Measurements from ENCODE around the gene PLXNC1.

PLXNC1 gene

GRCh38 chr12:94222351-94223084 lies 74.1 kb downstream of the PLXNC1 start:
- no peak for TF ChIP-seq CTCF (IDR thresholded peaks at IDR 0.05; ENCODE audit: low read depth, low read length)
- Histone ChIP-seq H3K9me3 (ENCODE audit: severe bottlenecking) (no peaks in the 10 kb centered on the region), H3K36me3 (no peaks in the 10 kb centered on the region), H3K4me3 (ENCODE audit: low read depth, low read length) (no peak overlapping the region), H3K27ac (no peak overlapping the region), H3K27me3 (ENCODE audit: insufficient read depth, low read depth, severe bottlenecking) (no peaks in the 10 kb centered on the region)
- no peak for DNase-seq

GRCh38 chr12:94223842-94224241 lies 75.5 kb downstream of the PLXNC1 start:
- Histone ChIP-seq H3K9me3 (ENCODE audit: severe bottlenecking) (no peaks in the 10 kb centered on the region), H3K27ac (no peak overlapping the region), H3K4me3 (ENCODE audit: low read depth, low read length) (no peak overlapping the region), H3K27me3 (ENCODE audit: insufficient read depth, low read depth, severe bottlenecking) (no peaks in the 10 kb centered on the region), H3K36me3 (no peaks in the 10 kb centered on the region)
- TF ChIP-seq CTCF (IDR thresholded peaks at IDR 0.05; ENCODE audit: low read depth, low read length), result no peak
- no peak for DNase-seq

GRCh38 chr12:94225506-94225905 lies 77.1 kb downstream of the PLXNC1 start:
- no peak for TF ChIP-seq CTCF (IDR thresholded peaks at IDR 0.05; ENCODE audit: low read depth, low read length)
- H3K4me3 ChIP-seq (ENCODE audit: low read depth, low read length), result no peak overlapping the region
- H3K27me3 ChIP-seq (ENCODE audit: insufficient read depth, low read depth, severe bottlenecking), result no peaks in the 10 kb centered on the region
- H3K36me3 ChIP-seq, result no peaks in the 10 kb centered on the region
- DNase-seq, result no peak
- H3K9me3 ChIP-seq (ENCODE audit: severe bottlenecking), result no peaks in the 10 kb centered on the region
- no peak overlapping the region for H3K27ac ChIP-seq

- Histone ChIP-seq H3K27ac (no peak overlapping the region), H3K9me3 (ENCODE audit: severe bottlenecking) (no peaks in the 10 kb centered on the region), H3K4me3 (ENCODE audit: low read depth, low read length) (no peak overlapping the region), H3K27me3 (ENCODE audit: insufficient read depth, low read depth, severe bottlenecking) (no peaks in the 10 kb centered on the region), H3K36me3 (no peaks in the 10 kb centered on the region)
- no peak for TF ChIP-seq CTCF (IDR thresholded peaks at IDR 0.05; ENCODE audit: low read depth, low read length)
- no peak for DNase-seq
These were observed 77.7 kb downstream of the PLXNC1 start for GRCh38 chr12:94225947-94226630.

- Histone ChIP-seq H3K9me3 (ENCODE audit: severe bottlenecking) (no peaks in the 10 kb centered on the region), H3K36me3 (no peaks in the 10 kb centered on the region), H3K27me3 (ENCODE audit: insufficient read depth, low read depth, severe bottlenecking) (no peaks in the 10 kb centered on the region), H3K27ac (no peak overlapping the region), H3K4me3 (ENCODE audit: low read depth, low read length) (no peak overlapping the region)
- no peak for DNase-seq
- TF ChIP-seq CTCF (IDR thresholded peaks at IDR 0.05; ENCODE audit: low read depth, low read length), result no peak
These were observed 78.7 kb downstream of the PLXNC1 start for GRCh38 chr12:94227066-94227465.

Data from WERI-Rb-1 (cell line).